Measurements from ENCODE around the gene SERPINA1. TPM values are rescaled to one million over a fixed set of nuclear protein-coding genes. Genes with fewer than 3 reads are reported as not detected.

SERPINA1 gene
- total RNA-seq, 1 experiment from 2014 or later: 10.5 TPM

DNA sequence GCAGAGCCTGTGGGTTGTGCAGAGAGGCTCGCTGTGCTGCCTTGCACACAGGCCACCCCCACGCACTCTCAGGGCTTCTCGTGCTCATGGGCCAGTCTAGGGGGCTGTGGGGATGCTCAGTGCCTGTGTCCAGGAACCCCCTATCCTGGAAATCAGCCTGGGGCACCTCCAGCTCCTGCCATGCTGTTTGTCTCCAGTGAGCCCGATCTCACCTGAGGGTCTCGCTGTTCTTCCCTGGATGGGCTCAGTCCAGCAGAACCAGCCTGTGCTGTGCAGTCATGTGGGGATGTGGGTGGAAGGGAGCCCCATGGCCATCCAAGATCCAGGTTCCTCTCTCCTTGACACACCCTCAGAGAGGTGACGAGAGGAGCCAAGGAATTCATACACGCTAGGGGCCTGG lies 26.7 kb downstream of the SERPINA1 start:
- Histone ChIP-seq H3K9me2 (replicated peaks; ENCODE audit: low read length) (no peaks in the 10 kb centered on the region), H3K27ac (ENCODE audit: low read length) (no peak overlapping the region), H3K4me1 (ENCODE audit: insufficient read depth, low read length) (no peaks in the 10 kb centered on the region), H4K20me1 (ENCODE audit: low read length) (no peaks in the 10 kb centered on the region), H2AFZ (ENCODE audit: low read length) (no peak overlapping the region), H3K9me3 (ENCODE audit: low read length) (no peaks in the 10 kb centered on the region), H3K36me3 (ENCODE audit: low read depth, low read length) (no peaks in the 10 kb centered on the region), H3K4me2 (ENCODE audit: low read length) (no peak overlapping the region), H3K27me3 (ENCODE audit: low read length) (no peaks in the 10 kb centered on the region; the same call in 1 of the 2 replicates), H3K9ac (ENCODE audit: low read length) (no peak overlapping the region), H3K4me3 (ENCODE audit: low read length) (no peak overlapping the region), H3K79me2 (ENCODE audit: low read length) (no peaks in the 10 kb centered on the region), H3F3A (ENCODE audit: low read length, unreplicated experiment) (no peaks in the 10 kb centered on the region)
- no peak for DNase-seq
- BruUV-seq (replicated peaks): no TSS peak
- ChIA-PET CTCF (no interaction called here), POLR2A (ENCODE audit: unreplicated experiment) (no interaction called here)
- intact Hi-C loops (cut with micrococcal nuclease): no loop called here
- no peak for ATAC-seq
- no peak for TF ChIP-seq EZH2phosphoT487 (IDR thresholded peaks at IDR 0.05; ENCODE audit: borderline replicate concordance, low read length)
- TF ChIP-seq CTCF (conservative IDR thresholded peaks at IDR 0.05; ENCODE audit: low read depth, low read length): no peak
- no peak for TF ChIP-seq EZH2 (IDR thresholded peaks at IDR 0.05; ENCODE audit: low read length, unreplicated experiment)

DNA sequence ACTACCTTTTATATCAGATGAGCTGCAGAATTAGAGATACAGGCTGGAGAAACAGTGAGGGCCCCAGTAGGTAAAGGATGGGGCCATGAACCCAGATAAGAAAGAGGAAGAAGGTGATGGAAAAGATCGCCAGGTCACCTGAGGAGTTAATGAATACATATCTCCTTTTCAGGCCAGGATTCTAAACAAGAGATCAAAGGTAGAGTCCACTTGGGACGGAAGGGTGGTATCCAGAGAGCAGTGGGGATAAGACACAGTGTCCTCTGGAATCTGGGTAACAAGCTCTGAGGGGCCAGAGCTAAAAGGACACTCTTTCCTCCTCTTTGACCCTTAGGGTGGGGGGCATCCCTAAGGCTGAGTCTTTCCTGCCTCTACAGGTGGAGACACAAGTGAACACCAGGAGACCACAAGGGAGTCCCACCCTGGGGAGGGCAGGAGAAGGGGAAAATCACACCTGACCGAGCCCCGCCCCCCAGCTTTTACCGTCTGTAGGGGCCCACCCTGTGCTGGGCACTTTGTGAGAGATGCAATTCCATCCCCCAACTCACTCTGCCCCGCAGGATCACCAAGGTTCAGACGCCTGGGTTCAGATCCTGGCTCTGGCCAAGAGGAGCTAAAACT lies 27.3 kb downstream of the SERPINA1 start:
- no peak overlapping the region for H2AFZ ChIP-seq (ENCODE audit: low read length)
- no peak overlapping the region for H3K27ac ChIP-seq (ENCODE audit: low read length)
- no TSS peak for BruUV-seq (replicated peaks)
- DNase-seq (no peak), ATAC-seq (no peak)
- no peaks in the 10 kb centered on the region for H3K4me1 ChIP-seq (ENCODE audit: insufficient read depth, low read length)
- H3K4me2 ChIP-seq (ENCODE audit: low read length): no peak overlapping the region
- H3F3A ChIP-seq (ENCODE audit: low read length, unreplicated experiment): no peaks in the 10 kb centered on the region
- TF ChIP-seq CTCF (conservative IDR thresholded peaks at IDR 0.05; ENCODE audit: low read depth, low read length) (no peak), EZH2 (IDR thresholded peaks at IDR 0.05; ENCODE audit: low read length, unreplicated experiment) (no peak), EZH2phosphoT487 (IDR thresholded peaks at IDR 0.05; ENCODE audit: borderline replicate concordance, low read length) (no peak)
- intact Hi-C loops (cut with micrococcal nuclease): no loop called here
- no peaks in the 10 kb centered on the region for H3K9me3 ChIP-seq (ENCODE audit: low read length)
- H3K9ac ChIP-seq (ENCODE audit: low read length): no peak overlapping the region
- H3K9me2 ChIP-seq (replicated peaks; ENCODE audit: low read length): no peaks in the 10 kb centered on the region
- H4K20me1 ChIP-seq (ENCODE audit: low read length): no peaks in the 10 kb centered on the region
- ChIA-PET POLR2A (ENCODE audit: unreplicated experiment) (no interaction called here), CTCF (no interaction called here)
- no peaks in the 10 kb centered on the region; the same call in 1 of the 2 replicates for H3K27me3 ChIP-seq (ENCODE audit: low read length)
- no peaks in the 10 kb centered on the region for H3K36me3 ChIP-seq (ENCODE audit: low read depth, low read length)
- H3K4me3 ChIP-seq (ENCODE audit: low read length): no peak overlapping the region
- no peaks in the 10 kb centered on the region for H3K79me2 ChIP-seq (ENCODE audit: low read length)

- Histone ChIP-seq H3F3A (ENCODE audit: low read length, unreplicated experiment) (no peaks in the 10 kb centered on the region), H3K4me2 (ENCODE audit: low read length) (no peak overlapping the region), H3K79me2 (ENCODE audit: low read length) (no peaks in the 10 kb centered on the region), H3K27me3 (ENCODE audit: low read length) (no peaks in the 10 kb centered on the region), H2AFZ (ENCODE audit: low read length) (no peak overlapping the region), H3K9me3 (ENCODE audit: low read length) (no peaks in the 10 kb centered on the region), H3K36me3 (ENCODE audit: low read depth, low read length) (no peaks in the 10 kb centered on the region), H3K4me3 (ENCODE audit: low read length) (no peak overlapping the region), H3K4me1 (ENCODE audit: insufficient read depth, low read length) (no peaks in the 10 kb centered on the region), H3K9ac (ENCODE audit: low read length) (no peak overlapping the region), H3K27ac (ENCODE audit: low read length) (no peak overlapping the region), H4K20me1 (ENCODE audit: low read length) (no peaks in the 10 kb centered on the region), H3K9me2 (replicated peaks; ENCODE audit: low read length) (no peaks in the 10 kb centered on the region)
- POLR2A ChIA-PET (ENCODE audit: unreplicated experiment): no interaction called here
- intact Hi-C loops (cut with micrococcal nuclease): loop anchor here (5.0 kb wide), 1 partner anchor 55 kb away; no protein-coding TSS in a partner anchor
- DNase-seq (no peak), ATAC-seq (no peak)
- TF ChIP-seq CTCF (conservative IDR thresholded peaks at IDR 0.05; ENCODE audit: low read depth, low read length): no peak
- no peak for TF ChIP-seq EZH2 (IDR thresholded peaks at IDR 0.05; ENCODE audit: low read length, unreplicated experiment)
- TF ChIP-seq EZH2phosphoT487 (IDR thresholded peaks at IDR 0.05; ENCODE audit: borderline replicate concordance, low read length): no peak
- BruUV-seq (replicated peaks): no TSS peak
- CTCF ChIA-PET: no interaction called here
Measured at GRCh38 chr14:94357166-94357565, 31.2 kb downstream of the SERPINA1 start.
